DMS79 treated with DMSO at 0.1 percent for 48 hours (cell line): ENCODE measurements around the gene BEAN1.
"Not testable (repeated sequence)": the region's sequence is repeated elsewhere in the genome, so short reads cannot be mapped to it uniquely, and the experiment has no call there.

Source experiments
- DNase-seq: peaks from one replicate; lab custom pipeline; 2025; lab: John Stamatoyannopoulos, UW

BEAN1 gene

GRCh38 chr16:66441586-66442375, 14.7 kb downstream of the BEAN1 start:
- no peak for DNase-seq

GRCh38 chr16:66442502-66443268, 15.6 kb downstream of the BEAN1 start:
- no peak for DNase-seq

- no peak for DNase-seq
These were observed 16.2 kb downstream of the BEAN1 start for GRCh38 chr16:66443269-66443652.

GRCh38 chr16:66444049-66444481, 17.0 kb downstream of the BEAN1 start:
- no peak for DNase-seq

- DNase-seq, result peak; percentile 8
These were observed 19.6 kb downstream of the BEAN1 start for GRCh38 chr16:66446737-66447136.

- no peak for DNase-seq
These were observed 20.4 kb downstream of the BEAN1 start for GRCh38 chr16:66447491-66447890.

- no peak for DNase-seq
These were observed 24.5 kb downstream of the BEAN1 start for GRCh38 chr16:66451548-66451947.

GRCh38 chr16:66453230-66453629, 26.1 kb downstream of the BEAN1 start:
- DNase-seq, result not testable (repeated sequence)

- DNase-seq, result no peak
These were observed 27.7 kb downstream of the BEAN1 start for GRCh38 chr16:66454751-66455150.

- DNase-seq, result no peak
These were observed 28.9 kb downstream of the BEAN1 start for GRCh38 chr16:66455970-66456369.

- DNase-seq, result no peak
These were observed 30.8 kb downstream of the BEAN1 start for GRCh38 chr16:66457888-66458287.

- DNase-seq, result no peak
These were observed 31.2 kb downstream of the BEAN1 start for GRCh38 chr16:66458292-66458691.

- DNase-seq, result no peak
These were observed 31.8 kb downstream of the BEAN1 start for GRCh38 chr16:66458853-66459252.

- no peak for DNase-seq
These were observed 32.8 kb downstream of the BEAN1 start for GRCh38 chr16:66459878-66460277.

- DNase-seq, result no peak
These were observed 33.6 kb downstream of the BEAN1 start for GRCh38 chr16:66460703-66461102.

GRCh38 chr16:66462912-66463311, 35.8 kb downstream of the BEAN1 start:
- no peak for DNase-seq

- not testable (repeated sequence) for DNase-seq
These were observed 38.9 kb downstream of the BEAN1 start for GRCh38 chr16:66465946-66466345.

GRCh38 chr16:66466636-66467035, 39.5 kb downstream of the BEAN1 start:
- DNase-seq, result not testable (repeated sequence)

GRCh38 chr16:66467611-66468010, 40.5 kb downstream of the BEAN1 start:
- no peak for DNase-seq

GRCh38 chr16:66468321-66468965, 41.3 kb downstream of the BEAN1 start:
- no peak for DNase-seq

- no peak for DNase-seq
These were observed 42.3 kb downstream of the BEAN1 start for GRCh38 chr16:66469291-66469946.

GRCh38 chr16:66469947-66470546, 43.0 kb downstream of the BEAN1 start:
- DNase-seq, result no peak
